HepG2 (cell line): ENCODE data around the gene NECAB2. TPM values are rescaled to one million over a fixed set of nuclear protein-coding genes. Genes with fewer than 3 reads are reported as not detected.

Experiments
- AGO1 ChIP-seq: fragments of 200-400 bp; formaldehyde crosslinking; IDR thresholded peaks from 2 replicates; pipeline ENCODE4 v1.6.1; 2017; ENCODE audit warnings: mild to moderate bottlenecking, low read depth, low read length, moderate library complexity; ENCODE audit not compliant: poor library complexity, severe bottlenecking
- ARNT2 ChIP-seq: sonication (generic); formaldehyde crosslinking; IDR thresholded peaks from 2 replicates; pipeline ENCODE4 v1.8.0; 2022; ENCODE audit warnings: mild to moderate bottlenecking, low read depth, missing genetic modification reagents, moderate library complexity
- ATF1 ChIP-seq: IDR thresholded peaks from 2 replicates; pipeline ENCODE4 v1.6.1; 2016; ENCODE audit warnings: mild to moderate bottlenecking, control low read depth
- ATF2 ChIP-seq: sonication (generic); formaldehyde crosslinking; IDR thresholded peaks from 2 replicates; pipeline ENCODE4 v1.4.0; 2020; ENCODE audit warnings: missing genetic modification reagents
- FOXC1 ChIP-seq: sonication (generic); formaldehyde crosslinking; IDR thresholded peaks from 2 replicates; pipeline ENCODE4 v1.8.0; 2022; ENCODE audit warnings: mild to moderate bottlenecking, missing genetic modification reagents, borderline replicate concordance
- HIVEP1 ChIP-seq: sonication (generic); formaldehyde crosslinking; IDR thresholded peaks from 2 replicates; pipeline ENCODE4 v1.4.0; 2020; ENCODE audit warnings: mild to moderate bottlenecking, missing genetic modification reagents
- KDM1A ChIP-seq: IDR thresholded peaks from 2 replicates; pipeline ENCODE4 v1.6.1; 2016; ENCODE audit warnings: missing compliant biosample characterization
- MXD4 ChIP-seq: IDR thresholded peaks from 2 replicates; pipeline ENCODE4 v1.6.1; 2016; ENCODE audit warnings: mild to moderate bottlenecking, missing biosample characterization, missing genetic modification reagents
- PCBP2 ChIP-seq: fragments of 200-400 bp; formaldehyde crosslinking; optimal IDR thresholded peaks from 2 replicates; pipeline ENCODE3; 2018; ENCODE audit warnings: low read length, low read depth; ENCODE audit not compliant: poor library complexity, severe bottlenecking
- RBFOX2 ChIP-seq: fragments of 200-400 bp; formaldehyde crosslinking; IDR thresholded peaks from 2 replicates; pipeline ENCODE4 v1.6.1; 2017; ENCODE audit warnings: low read depth, mild to moderate bottlenecking, low read length
- RFX3 ChIP-seq: IDR thresholded peaks from 2 replicates; pipeline ENCODE4 v1.6.1; 2016; ENCODE audit warnings: missing biosample characterization, missing genetic modification reagents
- SYNCRIP ChIP-seq: fragments of 200-400 bp; formaldehyde crosslinking; IDR thresholded peaks from 2 replicates; pipeline ENCODE4 v1.6.1; 2018; ENCODE audit warnings: mild to moderate bottlenecking, low read depth, low read length; ENCODE audit not compliant: insufficient read depth
- XRCC5 ChIP-seq: fragments of 200-400 bp; formaldehyde crosslinking; optimal IDR thresholded peaks from 2 replicates; pipeline ENCODE3; 2017; ENCODE audit warnings: mild to moderate bottlenecking, low read length
- ZBTB2 ChIP-seq: sonication (generic); formaldehyde crosslinking; IDR thresholded peaks from 2 replicates; pipeline ENCODE4 v1.8.0; 2022; ENCODE audit warnings: low read depth, missing genetic modification reagents
- ZFP90 ChIP-seq: sonication (generic); formaldehyde crosslinking; IDR thresholded peaks from 2 replicates; pipeline ENCODE4 v1.8.0; 2022; ENCODE audit warnings: missing genetic modification reagents, mild to moderate bottlenecking, inconsistent platforms, borderline replicate concordance
- ZNF121 ChIP-seq: sonication (generic); formaldehyde crosslinking; IDR thresholded peaks from 2 replicates; pipeline ENCODE4 v1.5.0; 2020; ENCODE audit warnings: mild to moderate bottlenecking, missing genetic modification reagents
- ZNF292 ChIP-seq: sonication (generic); formaldehyde crosslinking; IDR thresholded peaks from 2 replicates; pipeline ENCODE4 v1.8.1; 2022; ENCODE audit warnings: mild to moderate bottlenecking, low read depth, missing genetic modification reagents, borderline replicate concordance
- ZNF331 ChIP-seq: sonication (generic); formaldehyde crosslinking; IDR thresholded peaks from 2 replicates; pipeline ENCODE4 v1.4.0; 2020; ENCODE audit warnings: missing genetic modification reagents
- ZNF343 ChIP-seq: sonication (generic); formaldehyde crosslinking; IDR thresholded peaks from 2 replicates; pipeline ENCODE4 v1.4.0; 2020; ENCODE audit warnings: mild to moderate bottlenecking, missing genetic modification reagents
- ZNF484 ChIP-seq: sonication (generic); formaldehyde crosslinking; IDR thresholded peaks from 2 replicates; pipeline ENCODE4 v1.5.1; 2020; ENCODE audit warnings: mild to moderate bottlenecking, low read depth, missing genetic modification reagents, borderline replicate concordance
- ZNF501 ChIP-seq: sonication (generic); formaldehyde crosslinking; IDR thresholded peaks from 2 replicates; pipeline ENCODE4 v1.5.1; 2020; ENCODE audit warnings: mild to moderate bottlenecking, moderate library complexity, missing genetic modification reagents
- ZNF605 ChIP-seq: sonication (generic); formaldehyde crosslinking; IDR thresholded peaks from 2 replicates; pipeline ENCODE4 v1.8.0; 2022; ENCODE audit warnings: mild to moderate bottlenecking, missing genetic modification reagents
- ZXDC ChIP-seq: sonication (generic); formaldehyde crosslinking; IDR thresholded peaks from 2 replicates; pipeline ENCODE4 v1.5.0; 2020; ENCODE audit warnings: mild to moderate bottlenecking, missing genetic modification reagents
- polyA plus RNA-seq, 8 experiments: library from polyadenylated mRNA; depleted of rRNA in 3 of 8; stranded (reverse) in 7 of 8; unstranded in 1 of 8; fragments of >200 nt; fragmentation: Illumina TruSeq in 4 of 8; extraction: Trizol in 4 of 8; gene quantifications; 2 replicates each; pipeline versions ENCODE4 v1.2.1 to v1.2.3, GENCODE V29; 2011 to 2016; ENCODE audit warnings: low read depth in 4 of 8, missing spikeins in 1 of 8, mixed read lengths in 1 of 8; ENCODE audit not compliant: insufficient read depth in 1 of 8
- total RNA-seq, 5 experiments: library from RNA; depleted of rRNA; stranded (reverse); fragments of >200 nt; fragmentation: Illumina TruSeq; extraction: Trizol; gene quantifications; 2 replicates each; pipeline ENCODE4 v1.2.3, GENCODE V29; 2016; ENCODE audit warnings: low read depth in 1 of 5

The NECAB2 gene
- total and polyA plus RNA-seq, 2 of the 13 experiments (the other 11 are each of a cell fraction or from before 2014, with no cell fraction given) = 0.21 to 0.49 TPM

- TF ChIP-seq ATF2 (CRISPR knock-in tag) = no peak
- TF ChIP-seq RBFOX2 = no peak
- peak; percentile 73 for TF ChIP-seq ZNF292 (CRISPR knock-in tag)
- no peak for TF ChIP-seq ZNF331 (CRISPR knock-in tag)
- no peak for TF ChIP-seq ZFP90 (CRISPR knock-in tag)
- TF ChIP-seq ZNF343 (CRISPR knock-in tag) = no peak
- TF ChIP-seq MXD4 (CRISPR knock-in tag) = no peak
- TF ChIP-seq AGO1 = no peak
- no peak for TF ChIP-seq RFX3 (CRISPR knock-in tag)
- no peak for TF ChIP-seq ARNT2 (CRISPR knock-in tag)
- TF ChIP-seq FOXC1 (CRISPR knock-in tag) = no peak
- TF ChIP-seq ZNF501 (CRISPR knock-in tag) = peak; percentile 74
- no peak for TF ChIP-seq ZXDC
- TF ChIP-seq ZNF121 (CRISPR knock-in tag) = no peak
- no peak for TF ChIP-seq XRCC5
- no peak for TF ChIP-seq ZBTB2 (CRISPR knock-in tag)
- TF ChIP-seq ZNF605 = 0 out of 2 replicates have a peak, but pooled peaks have one; percentile 14
- no peak for TF ChIP-seq ZNF484
- no peak for TF ChIP-seq ATF1 (CRISPR knock-in tag)
- TF ChIP-seq KDM1A (CRISPR knock-in tag) = peak; percentile 75; the same call in 1 of the 2 replicates
- no peak for TF ChIP-seq PCBP2
- TF ChIP-seq HIVEP1 = peak; percentile 66; the same call in 1 of the 2 replicates
- TF ChIP-seq SYNCRIP = no peak
These were observed 29.8 kb upstream of the NECAB2 start (continued) for GRCh38 chr16:83937922-83938885.
